ENCODE results near the gene PHACTR4.
"Not testable (repeated sequence)": the region's sequence is repeated elsewhere in the genome, so short reads cannot be mapped to it uniquely, and the experiment has no call there.

PHACTR4 gene

DNA sequence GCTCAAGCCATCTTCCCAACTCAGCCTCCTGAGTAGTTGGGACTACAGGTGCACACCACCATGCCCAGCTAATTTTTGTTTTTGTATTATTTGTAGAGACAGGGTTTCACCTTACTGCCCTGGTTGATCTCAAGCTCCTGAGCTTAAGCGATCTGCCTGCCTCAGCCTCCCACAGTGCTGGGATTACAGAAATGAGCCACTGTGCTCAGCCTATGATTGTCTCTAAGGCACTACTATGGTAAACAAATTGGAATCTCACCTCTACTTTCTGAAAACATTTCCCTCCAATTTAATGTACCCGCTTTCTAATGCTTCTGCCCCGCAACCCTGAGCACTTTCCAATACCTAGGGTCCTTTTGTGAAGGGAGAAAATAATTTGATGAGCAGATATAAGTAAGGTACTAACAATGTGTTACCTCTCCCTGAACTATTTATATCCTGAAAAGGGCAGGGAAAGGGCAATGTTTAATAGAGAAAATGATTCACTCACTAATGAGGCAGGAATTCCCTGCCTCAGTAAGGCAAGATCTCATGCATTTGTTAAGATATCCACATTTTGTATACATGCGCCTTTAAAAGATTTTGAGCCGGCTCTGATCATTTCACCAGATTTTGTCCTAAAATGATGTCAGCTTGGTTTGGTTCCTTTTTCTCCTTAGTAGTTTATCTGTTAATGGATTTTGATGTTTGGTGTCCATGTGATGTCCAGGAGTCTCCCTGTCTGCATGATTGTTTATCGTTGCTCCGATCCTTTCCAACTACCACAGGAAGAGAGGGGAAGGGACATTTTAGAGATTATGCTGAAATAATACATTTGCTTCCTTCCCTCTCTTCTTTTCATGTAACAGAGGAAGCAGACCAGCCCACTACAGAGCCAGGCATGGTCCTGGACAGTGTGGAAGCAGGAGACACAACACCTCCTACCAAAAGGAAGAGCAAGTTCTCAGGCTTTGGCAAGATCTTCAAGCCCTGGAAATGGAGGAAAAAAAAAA lies 89.0 kb downstream of the PHACTR4 start:
- Histone ChIP-seq H3K9ac (ENCODE audit: low read depth, low read length) (no peak overlapping the region), H3K36me3 (ENCODE audit: insufficient read depth, low read depth, low read length) (peaks cover 35% of the 10 kb centered on the region)

DNA sequence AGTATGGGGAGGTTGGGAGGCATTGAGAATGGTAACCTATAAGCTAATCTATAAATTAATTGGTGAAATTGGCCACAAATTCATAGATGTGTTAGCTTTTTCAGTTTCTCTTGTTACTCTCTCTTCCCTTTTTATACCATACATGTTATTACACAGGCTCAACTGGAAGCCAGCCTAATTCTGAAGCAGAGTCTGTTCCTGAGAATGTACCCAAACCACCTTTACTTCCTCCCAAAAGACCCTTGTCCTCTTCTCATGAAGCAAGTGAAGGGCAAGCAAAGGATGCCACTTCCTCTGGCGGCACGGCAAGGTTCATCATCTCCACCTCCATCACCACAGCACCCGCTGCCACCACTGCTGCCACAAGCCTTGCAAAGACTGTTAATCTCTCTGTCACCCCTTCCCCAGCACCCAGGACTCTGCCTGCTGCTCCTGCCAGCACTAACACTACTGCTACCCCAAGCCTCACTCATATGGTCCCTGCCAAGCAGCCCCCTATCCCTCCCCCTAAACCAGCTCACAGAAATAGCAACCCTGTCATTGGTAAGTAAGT lies 96.8 kb downstream of the PHACTR4 start:
- no peaks in the 10 kb centered on the region for H3K4me1 ChIP-seq (ENCODE audit: insufficient read depth, low read length)
- no peak overlapping the region for H3K4me3 ChIP-seq (ENCODE audit: low read length)
- no peak overlapping the region for H3K27ac ChIP-seq (ENCODE audit: low read length)
- no peaks in the 10 kb centered on the region for H3K9me3 ChIP-seq (ENCODE audit: insufficient read depth, low read depth, low read length)
- no peaks in the 10 kb centered on the region for H3K27me3 ChIP-seq (ENCODE audit: insufficient read depth, low read length)
- H3K9ac ChIP-seq (ENCODE audit: low read depth, low read length), result no peak overlapping the region
- H3K36me3 ChIP-seq (ENCODE audit: insufficient read depth, low read depth, low read length), result peaks cover 66% of the 10 kb centered on the region

More for the DNA sequence above, 89.0 kb downstream of the PHACTR4 start:
- Histone ChIP-seq H3K9me3 (ENCODE audit: insufficient read depth, low read depth, low read length) (no peaks in the 10 kb centered on the region), H3K4me1 (ENCODE audit: insufficient read depth, low read length) (peaks cover 3% of the 10 kb centered on the region; the same call in 1 of the 2 replicates), H3K27me3 (ENCODE audit: insufficient read depth, low read length) (no peaks in the 10 kb centered on the region), H3K27ac (ENCODE audit: low read length) (no peak overlapping the region), H3K4me3 (ENCODE audit: low read length) (no peak overlapping the region)

DNA sequence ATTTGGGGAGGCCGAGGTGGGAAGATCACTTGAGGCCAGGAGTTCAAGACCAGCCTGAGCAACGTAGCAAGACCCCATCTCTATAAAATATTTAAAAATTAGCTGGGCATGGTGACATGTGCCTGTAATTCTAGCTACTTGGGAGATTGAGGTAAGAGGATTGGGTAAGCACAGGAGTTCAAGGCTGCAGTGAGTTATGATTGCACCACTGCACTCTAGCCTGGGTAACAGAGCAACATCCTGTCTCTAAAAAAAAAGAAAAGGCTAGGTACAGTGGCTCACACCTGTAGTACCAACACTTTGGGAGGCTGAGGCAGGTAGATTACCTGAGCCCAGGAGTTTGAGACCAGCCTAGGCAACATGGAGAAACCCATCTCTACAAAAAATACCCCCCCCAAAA lies 100.6 kb downstream of the PHACTR4 start:
- no peaks in the 10 kb centered on the region for H3K27me3 ChIP-seq (ENCODE audit: insufficient read depth, low read length)
- H3K27ac ChIP-seq (ENCODE audit: low read length), result no peak overlapping the region
- no peaks in the 10 kb centered on the region for H3K4me1 ChIP-seq (ENCODE audit: insufficient read depth, low read length)
- no peaks in the 10 kb centered on the region for H3K9me3 ChIP-seq (ENCODE audit: insufficient read depth, low read depth, low read length)
- no peak overlapping the region for H3K4me3 ChIP-seq (ENCODE audit: low read length)
- H3K36me3 ChIP-seq (ENCODE audit: insufficient read depth, low read depth, low read length), result peaks cover 73% of the 10 kb centered on the region
- H3K9ac ChIP-seq (ENCODE audit: low read depth, low read length), result no peak overlapping the region

DNA sequence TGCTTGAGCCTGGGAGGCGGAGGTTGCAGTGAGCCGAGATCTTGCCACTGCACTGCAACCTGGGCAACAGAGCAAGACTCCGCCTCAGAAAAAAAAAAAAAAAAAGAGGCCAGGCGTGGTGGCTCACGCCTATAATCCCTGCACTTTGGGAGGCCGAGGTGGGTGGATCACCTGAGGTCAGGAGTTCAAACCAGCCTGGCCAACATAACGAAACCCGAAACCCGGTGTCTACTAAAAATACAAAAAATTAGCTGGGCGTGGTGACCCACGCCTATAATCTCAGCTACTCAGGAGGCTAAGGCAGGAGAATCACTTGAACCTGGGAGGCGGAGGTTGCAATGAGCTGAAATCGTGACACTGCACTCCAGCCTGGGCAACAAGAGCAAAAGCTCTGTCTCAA lies 110.0 kb downstream of the PHACTR4 start:
- not testable (repeated sequence) for H3K4me3 ChIP-seq (ENCODE audit: low read length); H3K27ac ChIP-seq (ENCODE audit: low read length); H3K9me3 ChIP-seq (ENCODE audit: insufficient read depth, low read depth, low read length); H3K27me3 ChIP-seq (ENCODE audit: insufficient read depth, low read length); H3K9ac ChIP-seq (ENCODE audit: low read depth, low read length); H3K4me1 ChIP-seq (ENCODE audit: insufficient read depth, low read length)
- H3K36me3 ChIP-seq (ENCODE audit: insufficient read depth, low read depth, low read length), result peaks cover 80% of the 10 kb centered on the region

DNA sequence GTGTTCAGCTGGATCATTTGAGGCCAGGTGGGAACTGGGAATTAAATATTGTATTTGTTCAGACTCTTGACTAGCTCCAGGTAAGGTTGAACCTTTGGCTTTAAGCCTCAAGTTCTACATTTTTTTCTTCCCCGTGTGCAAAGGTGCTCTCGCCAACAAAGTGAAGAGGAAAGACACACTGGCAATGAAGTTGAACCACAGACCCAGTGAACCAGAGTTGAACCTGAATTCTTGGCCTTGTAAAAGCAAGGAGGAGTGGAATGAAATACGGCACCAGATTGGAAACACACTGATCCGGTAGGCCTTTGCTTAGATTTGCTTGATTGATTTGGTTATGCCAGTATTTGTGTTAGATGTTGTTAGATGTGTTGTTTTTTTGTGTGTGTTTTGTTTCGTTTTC lies 110.8 kb downstream of the PHACTR4 start:
- H3K27ac ChIP-seq (ENCODE audit: low read length), result no peak overlapping the region
- no peaks in the 10 kb centered on the region for H3K27me3 ChIP-seq (ENCODE audit: insufficient read depth, low read length)
- no peak overlapping the region for H3K4me3 ChIP-seq (ENCODE audit: low read length)
- no peaks in the 10 kb centered on the region for H3K4me1 ChIP-seq (ENCODE audit: insufficient read depth, low read length)
- no peak overlapping the region for H3K9ac ChIP-seq (ENCODE audit: low read depth, low read length)
- no peaks in the 10 kb centered on the region for H3K9me3 ChIP-seq (ENCODE audit: insufficient read depth, low read depth, low read length)
- peaks cover 79% of the 10 kb centered on the region for H3K36me3 ChIP-seq (ENCODE audit: insufficient read depth, low read depth, low read length)

DNA sequence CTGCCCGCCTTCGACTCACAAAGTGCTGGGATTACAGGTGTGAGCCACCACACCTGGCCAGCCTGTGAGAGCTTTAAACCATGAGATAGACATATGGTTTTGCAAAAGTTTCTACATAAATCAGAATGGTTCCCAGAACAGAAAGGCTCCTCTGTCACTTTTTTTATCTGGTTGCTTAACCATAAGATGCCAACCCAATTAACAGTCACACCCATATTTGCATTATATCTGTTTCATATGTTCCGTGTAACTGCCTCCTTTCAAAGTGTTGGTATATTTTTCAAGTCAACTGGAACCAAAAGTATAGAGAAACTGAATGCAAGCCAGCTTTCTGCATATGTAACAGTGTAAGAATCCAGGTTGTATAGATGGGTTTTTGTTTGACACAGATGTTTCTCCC lies 112.6 kb downstream of the PHACTR4 start:
- Histone ChIP-seq H3K4me3 (ENCODE audit: low read length) (no peak overlapping the region), H3K36me3 (ENCODE audit: insufficient read depth, low read depth, low read length) (peaks cover 77% of the 10 kb centered on the region), H3K9ac (ENCODE audit: low read depth, low read length) (no peak overlapping the region), H3K27me3 (ENCODE audit: insufficient read depth, low read length) (no peaks in the 10 kb centered on the region), H3K27ac (ENCODE audit: low read length) (no peak overlapping the region), H3K9me3 (ENCODE audit: insufficient read depth, low read depth, low read length) (no peaks in the 10 kb centered on the region), H3K4me1 (ENCODE audit: insufficient read depth, low read length) (no peaks in the 10 kb centered on the region)

DNA sequence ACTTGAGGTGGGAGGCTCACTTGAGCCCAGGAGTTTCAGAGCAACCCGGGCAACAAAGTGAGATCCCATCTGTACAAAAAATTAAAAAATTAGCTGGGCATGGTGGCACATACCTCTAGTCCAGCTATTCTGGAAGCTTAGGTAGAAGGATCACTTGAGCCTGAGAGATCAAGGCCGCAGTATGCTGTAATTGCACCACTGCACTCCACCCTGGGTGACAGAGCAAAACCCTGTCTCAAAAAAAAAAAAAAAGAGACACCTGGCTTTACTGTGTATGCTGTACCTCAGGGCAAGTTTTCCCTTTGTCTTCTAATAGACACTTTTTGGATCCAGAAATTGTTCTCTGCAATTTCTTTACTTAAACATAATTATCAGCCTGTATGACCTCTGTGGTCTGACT lies 113.2 kb downstream of the PHACTR4 start:
- Histone ChIP-seq H3K27ac (ENCODE audit: low read length) (no peak overlapping the region), H3K9ac (ENCODE audit: low read depth, low read length) (no peak overlapping the region), H3K9me3 (ENCODE audit: insufficient read depth, low read depth, low read length) (no peaks in the 10 kb centered on the region), H3K4me1 (ENCODE audit: insufficient read depth, low read length) (no peaks in the 10 kb centered on the region), H3K36me3 (ENCODE audit: insufficient read depth, low read depth, low read length) (peaks cover 76% of the 10 kb centered on the region), H3K4me3 (ENCODE audit: low read length) (no peak overlapping the region), H3K27me3 (ENCODE audit: insufficient read depth, low read length) (no peaks in the 10 kb centered on the region)

DNA sequence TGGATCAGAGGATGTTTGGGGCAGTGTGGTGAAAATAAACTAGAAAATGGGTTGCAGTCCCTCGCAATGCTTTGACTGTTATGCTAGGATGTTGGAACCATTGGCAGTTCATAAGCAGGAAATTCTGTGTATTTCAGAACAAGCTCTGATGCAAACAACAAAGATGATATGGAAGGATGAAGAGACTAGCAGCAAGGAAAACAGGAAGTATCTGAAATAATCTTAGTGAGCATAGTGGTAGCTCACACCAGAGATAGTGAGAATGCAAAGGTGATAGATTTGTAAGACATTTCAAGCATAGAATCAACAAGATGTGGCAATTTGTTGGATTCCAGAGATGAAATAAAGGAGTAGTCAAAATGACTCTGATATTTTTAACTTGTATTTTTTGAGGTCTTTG lies 125.2 kb downstream of the PHACTR4 start:
- Histone ChIP-seq H3K27ac (ENCODE audit: low read length) (no peak overlapping the region), H3K9me3 (ENCODE audit: insufficient read depth, low read depth, low read length) (no peaks in the 10 kb centered on the region), H3K9ac (ENCODE audit: low read depth, low read length) (no peak overlapping the region), H3K36me3 (ENCODE audit: insufficient read depth, low read depth, low read length) (peaks cover 78% of the 10 kb centered on the region), H3K4me3 (ENCODE audit: low read length) (no peak overlapping the region), H3K27me3 (ENCODE audit: insufficient read depth, low read length) (no peaks in the 10 kb centered on the region), H3K4me1 (ENCODE audit: insufficient read depth, low read length) (no peaks in the 10 kb centered on the region)

DNA sequence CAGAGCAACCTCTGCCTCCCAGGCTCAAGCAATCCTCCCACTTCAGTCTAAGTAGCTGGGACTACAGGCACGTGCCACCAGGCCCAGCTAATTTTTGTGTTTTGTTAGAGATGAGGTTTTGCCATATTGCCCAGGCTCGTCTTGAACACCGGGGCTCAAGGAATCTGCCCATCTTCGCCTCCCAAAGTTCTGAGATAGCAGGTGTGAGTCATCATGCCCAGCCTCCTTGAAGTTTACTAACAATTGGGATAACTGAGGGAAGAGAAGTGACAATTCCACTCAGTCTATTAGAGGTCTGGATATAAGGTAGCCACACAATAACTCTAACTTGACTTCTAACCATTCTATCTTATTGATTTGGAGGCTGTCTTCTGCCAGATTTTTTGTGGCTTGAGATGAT lies 130.0 kb downstream of the PHACTR4 start:
- Histone ChIP-seq H3K4me3 (ENCODE audit: low read length) (no peak overlapping the region), H3K27me3 (ENCODE audit: insufficient read depth, low read length) (no peaks in the 10 kb centered on the region), H3K9ac (ENCODE audit: low read depth, low read length) (no peak overlapping the region), H3K9me3 (ENCODE audit: insufficient read depth, low read depth, low read length) (no peaks in the 10 kb centered on the region), H3K4me1 (ENCODE audit: insufficient read depth, low read length) (no peaks in the 10 kb centered on the region), H3K27ac (ENCODE audit: low read length) (no peak overlapping the region), H3K36me3 (ENCODE audit: insufficient read depth, low read depth, low read length) (peaks cover 38% of the 10 kb centered on the region)

DNA sequence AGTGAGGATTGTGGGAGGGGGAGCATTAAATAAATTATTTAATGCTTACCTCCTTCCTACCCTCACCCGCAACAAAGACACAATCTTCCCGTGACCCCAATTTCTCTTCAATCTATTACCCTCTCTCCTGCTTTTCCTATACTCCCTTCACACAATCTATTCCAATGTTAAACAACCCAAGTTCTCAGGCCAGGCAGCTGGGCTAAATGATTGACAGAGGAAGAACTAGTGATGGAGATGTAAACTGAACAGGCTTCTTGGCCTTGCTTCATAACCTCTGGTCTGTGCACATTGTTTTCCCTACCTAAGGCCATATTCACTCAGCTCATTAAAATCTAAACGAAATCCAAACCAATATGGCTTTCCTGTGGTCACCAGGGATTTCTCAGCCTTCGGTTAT lies 132.4 kb downstream of the PHACTR4 start:
- no peak overlapping the region for H3K9ac ChIP-seq (ENCODE audit: low read depth, low read length)
- H3K4me3 ChIP-seq (ENCODE audit: low read length), result no peak overlapping the region
- H3K4me1 ChIP-seq (ENCODE audit: insufficient read depth, low read length), result no peaks in the 10 kb centered on the region
- H3K27me3 ChIP-seq (ENCODE audit: insufficient read depth, low read length), result no peaks in the 10 kb centered on the region
- H3K27ac ChIP-seq (ENCODE audit: low read length), result no peak overlapping the region
- H3K9me3 ChIP-seq (ENCODE audit: insufficient read depth, low read depth, low read length), result peaks cover 1% of the 10 kb centered on the region; the same call in 1 of the 2 replicates
- H3K36me3 ChIP-seq (ENCODE audit: insufficient read depth, low read depth, low read length), result peaks cover 25% of the 10 kb centered on the region

DNA sequence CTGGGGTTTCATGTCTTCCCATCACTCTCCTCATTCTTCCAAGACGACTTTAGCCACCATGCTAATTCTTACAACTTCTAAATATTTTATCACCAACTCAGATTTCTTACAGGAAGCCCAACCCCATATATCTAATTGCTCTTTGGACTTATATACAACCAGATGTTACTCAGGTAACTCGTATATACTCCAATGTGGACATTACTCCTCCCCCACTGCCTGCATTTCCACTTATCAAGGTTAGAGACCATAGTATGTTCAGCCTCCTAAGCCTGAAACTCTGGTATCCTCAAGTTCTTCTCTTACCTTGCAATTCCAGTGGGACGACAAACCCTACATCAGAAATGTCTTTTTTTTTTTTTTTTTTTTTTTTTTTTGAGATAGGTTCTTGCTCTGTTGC lies 133.6 kb downstream of the PHACTR4 start:
- peaks cover 26% of the 10 kb centered on the region for H3K36me3 ChIP-seq (ENCODE audit: insufficient read depth, low read depth, low read length)
- H3K4me1 ChIP-seq (ENCODE audit: insufficient read depth, low read length), result peaks cover under 1% of the 10 kb centered on the region; the same call in 1 of the 2 replicates
- no peak overlapping the region for H3K27ac ChIP-seq (ENCODE audit: low read length)
- peaks cover 4% of the 10 kb centered on the region; the same call in 1 of the 2 replicates for H3K9me3 ChIP-seq (ENCODE audit: insufficient read depth, low read depth, low read length)
- no peak overlapping the region for H3K4me3 ChIP-seq (ENCODE audit: low read length)
- H3K27me3 ChIP-seq (ENCODE audit: insufficient read depth, low read length), result no peaks in the 10 kb centered on the region
- H3K9ac ChIP-seq (ENCODE audit: low read depth, low read length), result no peak overlapping the region

Data from iPS-20b (cell line).